CD4-positive, alpha-beta T cell treated with Interleukin-4 for 4 hours (primary cell): Measurements from ENCODE around the gene OXGR1.
"Not testable (repeated sequence)": the region's sequence is repeated elsewhere in the genome, so short reads cannot be mapped to it uniquely, and the experiment has no call there.

Source experiments
- DNase-seq: peaks from one replicate; pipeline ENCODE4 v3.0.0-alpha.2; 2020

Gene OXGR1

GRCh38 chr13:97004886-97005285 lies 10.6 kb upstream of the OXGR1 start:
- DNase-seq: no peak

GRCh38 chr13:97004096-97004876 lies 10.0 kb upstream of the OXGR1 start:
- DNase-seq: no peak

GRCh38 chr13:97003071-97003470 lies 8.8 kb upstream of the OXGR1 start:
- DNase-seq: no peak

DNA sequence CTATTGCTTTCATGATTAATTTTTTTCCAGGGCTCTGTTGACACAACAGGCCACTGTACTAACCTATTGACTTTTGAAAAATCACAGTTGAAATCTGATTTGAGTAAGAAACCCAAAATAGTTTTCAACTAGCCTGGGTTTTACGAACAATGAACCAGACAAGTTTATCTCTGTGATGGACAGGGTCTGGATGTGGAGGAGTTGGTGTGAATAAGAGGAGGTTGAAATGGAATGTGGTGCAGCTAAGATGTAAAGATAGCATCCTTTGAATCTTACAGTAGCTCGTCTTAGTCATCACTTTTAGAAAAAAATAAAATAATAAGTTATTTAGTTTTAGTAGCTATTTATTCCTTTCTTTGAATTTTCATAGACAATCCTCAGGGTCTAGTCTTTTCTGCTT lies 8.3 kb upstream of the OXGR1 start:
- DNase-seq: no peak

DNA sequence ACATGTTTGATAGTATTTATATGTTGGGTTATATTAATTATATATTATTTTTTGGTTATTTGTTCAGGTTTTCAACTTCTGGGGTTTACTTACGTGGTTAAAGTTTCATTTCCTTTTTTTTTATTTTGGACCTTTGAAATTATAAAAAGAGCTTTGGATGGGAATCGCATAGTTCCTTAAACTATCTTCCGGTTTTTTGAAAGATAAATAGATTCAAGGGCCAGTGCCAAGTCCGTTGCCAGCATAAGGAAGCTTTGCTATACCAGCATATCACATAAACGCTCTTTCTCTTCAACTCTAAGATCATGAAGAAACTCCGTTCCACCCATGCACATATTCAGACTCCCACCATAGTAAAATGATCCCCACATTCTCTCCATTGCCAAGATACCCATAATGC lies 7.4 kb upstream of the OXGR1 start:
- DNase-seq: no peak

DNA sequence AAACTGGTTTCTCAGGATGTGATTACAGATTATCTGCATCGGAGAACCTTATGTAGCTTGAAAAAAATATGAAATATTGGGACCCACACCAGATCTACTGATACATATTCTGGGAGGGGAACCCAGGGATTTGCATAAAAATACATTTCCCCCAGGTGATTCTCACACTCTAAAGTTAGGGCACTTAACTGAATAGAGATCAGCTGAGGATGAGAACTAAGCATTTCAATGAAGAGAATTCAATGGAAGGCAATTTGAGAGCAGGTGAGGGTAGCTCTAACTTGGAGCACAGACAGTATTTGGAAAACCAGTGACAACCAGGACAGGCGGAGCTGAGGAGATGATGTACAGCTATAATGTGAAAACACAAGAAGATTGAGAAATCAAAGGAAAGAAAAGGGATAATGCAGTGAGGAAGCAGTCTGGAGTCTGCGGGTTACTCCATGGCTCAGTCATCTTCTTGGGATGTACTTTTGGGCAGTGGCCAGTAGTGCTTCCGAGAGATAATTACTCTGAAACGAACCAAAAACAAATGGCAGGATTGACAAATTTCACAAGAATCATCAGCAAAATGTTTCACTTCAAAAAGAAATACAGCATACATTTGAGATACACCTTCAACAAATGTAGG lies 6.1 kb upstream of the OXGR1 start:
- no peak for DNase-seq

DNA sequence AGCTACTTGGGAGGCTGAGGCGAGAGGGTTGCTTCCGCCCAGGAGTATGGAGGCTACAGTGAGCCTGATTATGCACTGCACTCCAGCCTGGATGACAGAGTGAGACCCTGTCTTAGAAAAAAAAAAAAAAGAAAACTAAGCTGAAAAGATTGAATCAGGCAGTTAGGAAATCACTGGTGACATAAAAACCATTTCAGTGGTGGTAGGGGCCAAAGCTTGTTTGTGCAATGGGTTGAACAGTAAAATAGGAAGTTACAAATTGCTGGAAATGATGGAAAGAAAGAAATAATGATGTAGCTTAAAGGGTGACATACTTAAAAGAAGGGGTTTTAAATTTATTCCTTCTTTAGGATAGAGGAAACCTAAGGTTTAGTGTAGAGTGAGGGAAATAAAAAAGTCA lies 4.8 kb upstream of the OXGR1 start:
- DNase-seq: no peak

DNA sequence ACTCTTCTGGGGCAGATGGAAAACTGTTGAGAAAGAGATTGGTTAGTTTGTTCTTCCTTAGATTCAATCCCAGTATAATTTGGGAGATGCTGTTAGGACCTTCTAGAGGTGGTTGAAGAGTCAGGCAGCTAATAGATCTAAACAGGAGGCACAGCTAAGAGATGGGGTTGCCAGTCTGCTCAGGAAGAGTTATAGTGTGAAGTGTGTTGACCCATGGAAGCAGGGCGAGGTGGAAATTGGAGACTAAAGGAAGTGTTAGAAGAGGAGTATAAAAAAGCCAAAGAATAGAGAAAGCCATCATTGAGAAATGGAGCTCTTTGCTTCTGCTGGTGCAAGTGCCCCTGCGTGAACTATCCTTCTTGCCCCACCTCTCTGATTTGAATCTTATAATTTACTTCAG lies 3.8 kb upstream of the OXGR1 start:
- DNase-seq: no peak

DNA sequence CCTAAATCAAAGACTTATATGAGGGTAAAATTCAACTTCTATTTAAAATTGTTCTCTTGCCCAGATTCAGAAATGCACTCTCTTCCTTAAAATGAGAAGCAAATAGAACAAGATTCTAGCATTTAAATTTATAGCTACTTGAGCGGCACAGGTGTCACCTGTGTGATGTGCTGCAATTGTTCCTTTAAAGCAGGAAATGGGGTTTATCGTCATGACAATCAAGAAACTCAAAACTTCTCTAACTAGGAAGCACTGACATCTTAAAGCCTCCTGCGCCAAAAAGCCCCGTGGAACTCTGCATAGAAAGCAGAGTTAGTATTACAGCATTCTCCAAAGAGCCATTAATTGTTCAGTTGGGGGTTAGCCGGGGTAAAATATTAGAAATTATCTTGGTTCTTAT lies 2.6 kb upstream of the OXGR1 start:
- no peak for DNase-seq

GRCh38 chr13:96996107-96996506 lies 1.8 kb upstream of the OXGR1 start:
- DNase-seq: no peak

GRCh38 chr13:96994858-96995243 lies 575 bp upstream of the OXGR1 start:
- no peak for DNase-seq

DNA sequence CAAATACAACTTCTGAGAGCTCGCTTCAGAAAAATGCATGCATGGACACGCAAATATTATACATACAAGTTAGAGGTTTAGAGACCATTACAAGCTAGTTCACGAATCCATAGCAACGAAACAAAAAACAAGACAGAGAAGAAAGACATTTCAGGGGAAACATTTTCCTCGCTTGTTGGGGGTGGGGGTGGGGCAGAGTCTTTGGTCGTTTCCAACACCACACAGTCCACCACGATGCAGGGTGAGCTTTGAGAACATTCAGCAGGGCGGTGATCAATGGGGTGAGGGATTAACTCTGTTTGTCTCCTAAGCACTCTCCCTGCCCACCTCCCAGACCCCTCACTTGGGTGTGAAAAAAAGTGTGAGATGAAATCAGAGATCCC lies 651 bp downstream of the OXGR1 start:
- no peak for DNase-seq

GRCh38 chr13:96992633-96993032 lies 1.6 kb downstream of the OXGR1 start:
- no peak for DNase-seq

DNA sequence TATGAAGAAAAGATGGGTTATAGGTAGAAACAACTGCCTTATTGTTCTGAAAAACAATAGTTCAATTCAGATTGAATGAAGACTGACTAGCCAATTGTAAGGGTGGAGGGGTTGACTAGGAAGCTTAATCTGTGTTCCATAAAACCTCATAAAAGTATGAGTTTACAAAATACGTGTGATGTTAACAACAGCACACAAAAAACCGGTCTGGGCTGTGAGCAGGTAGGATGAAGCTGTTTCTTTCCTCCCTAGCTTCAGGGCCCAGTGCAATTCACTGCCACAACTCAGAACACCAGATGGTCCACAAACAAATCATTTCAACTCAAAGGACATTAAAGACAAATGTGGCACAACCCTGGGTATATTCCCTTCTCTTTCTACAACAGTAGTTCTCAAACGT lies 3.2 kb downstream of the OXGR1 start:
- no peak for DNase-seq

GRCh38 chr13:96988441-96988840 lies 5.8 kb downstream of the OXGR1 start:
- DNase-seq: no peak

GRCh38 chr13:96984051-96984508 lies 10.2 kb downstream of the OXGR1 start:
- no peak for DNase-seq

GRCh38 chr13:96982672-96983071 lies 11.6 kb downstream of the OXGR1 start:
- DNase-seq: no peak

GRCh38 chr13:96979861-96980260 lies 14.4 kb downstream of the OXGR1 start:
- not testable (repeated sequence) for DNase-seq

- no peak for DNase-seq
These were observed 26.2 kb downstream of the OXGR1 start for GRCh38 chr13:96968027-96968426.

GRCh38 chr13:96967248-96967745 lies 27.0 kb downstream of the OXGR1 start:
- no peak for DNase-seq

GRCh38 chr13:96966415-96967102 lies 27.7 kb downstream of the OXGR1 start:
- DNase-seq: no peak

DNA sequence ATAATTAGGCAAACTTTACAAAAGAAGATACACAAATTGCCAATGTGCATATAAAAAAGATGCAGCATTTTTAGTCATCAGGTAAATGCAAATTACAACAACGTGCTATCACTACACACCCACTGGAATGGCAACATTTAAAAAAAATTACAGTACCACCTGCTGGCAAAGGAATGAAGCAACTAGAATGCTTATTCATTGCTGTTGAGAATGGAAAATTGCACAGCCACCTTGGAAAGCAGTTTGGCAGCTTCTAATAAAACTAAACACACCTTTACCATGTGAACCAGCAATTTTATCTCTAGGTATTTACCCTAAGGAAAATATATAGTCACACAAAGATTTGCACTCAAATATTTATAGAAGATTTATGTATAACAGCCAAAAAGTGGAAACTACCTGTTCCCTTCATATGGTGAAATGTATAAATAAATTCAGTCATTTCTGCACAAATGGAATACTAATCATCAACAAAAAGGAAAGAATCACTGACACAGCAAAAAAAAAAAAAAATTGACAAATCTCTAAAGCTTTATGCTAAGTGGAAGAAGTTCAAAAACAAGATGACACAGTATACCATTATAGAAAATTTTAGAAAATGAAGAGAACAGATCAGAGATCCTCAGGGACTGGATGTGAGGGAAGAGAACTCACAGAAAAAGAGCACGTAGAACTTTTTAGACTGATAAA lies 30.3 kb downstream of the OXGR1 start:
- DNase-seq: no peak

DNA sequence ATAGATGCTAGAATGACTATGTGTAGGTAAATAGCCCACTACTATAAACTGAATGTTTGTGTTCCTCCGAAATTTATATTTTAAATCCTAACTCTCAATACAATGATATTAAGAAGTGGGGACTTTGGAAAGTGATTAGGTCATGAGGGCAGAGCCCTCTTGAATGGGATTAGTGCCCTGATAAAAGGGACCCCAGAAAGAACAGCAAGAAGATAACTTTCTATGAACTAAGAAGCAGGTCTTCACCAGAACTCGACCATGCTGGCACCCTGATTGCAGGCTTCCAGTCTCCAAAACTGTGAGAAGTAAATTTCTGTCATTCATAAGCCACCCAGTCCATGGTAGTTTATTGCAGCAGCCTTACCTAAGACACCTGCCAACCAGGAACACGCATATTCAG lies 33.9 kb downstream of the OXGR1 start:
- DNase-seq: no peak
